Measurements from ENCODE around the gene P3R3URF. TPM values are rescaled to one million over a fixed set of nuclear protein-coding genes. Genes with fewer than 3 reads are reported as not detected.

The P3R3URF gene
- total and polyA plus RNA-seq, 8 donors: not detected

GRCh38 chr1:46174448-46175231 lies 1.6 kb downstream of the P3R3URF start, which contains the start of gene TSPAN1:
TSPAN1 (plus strand) TSS chr1:46175087; CDS start chr1:46181108, 6,021 bp downstream.
- H3K4me3 ChIP-seq: no peak within 1 kb of the TSS
- intact Hi-C loops (cut with DNase I): loop anchor here in 2 of 3 donors (5.0 kb wide), 1 partner anchor 137 kb away; no protein-coding TSS in a partner anchor
- ATAC-seq: peak in 3 of 4 donors; percentile 8 to 18 (median 13)
- TF ChIP-seq, protein P1, sequence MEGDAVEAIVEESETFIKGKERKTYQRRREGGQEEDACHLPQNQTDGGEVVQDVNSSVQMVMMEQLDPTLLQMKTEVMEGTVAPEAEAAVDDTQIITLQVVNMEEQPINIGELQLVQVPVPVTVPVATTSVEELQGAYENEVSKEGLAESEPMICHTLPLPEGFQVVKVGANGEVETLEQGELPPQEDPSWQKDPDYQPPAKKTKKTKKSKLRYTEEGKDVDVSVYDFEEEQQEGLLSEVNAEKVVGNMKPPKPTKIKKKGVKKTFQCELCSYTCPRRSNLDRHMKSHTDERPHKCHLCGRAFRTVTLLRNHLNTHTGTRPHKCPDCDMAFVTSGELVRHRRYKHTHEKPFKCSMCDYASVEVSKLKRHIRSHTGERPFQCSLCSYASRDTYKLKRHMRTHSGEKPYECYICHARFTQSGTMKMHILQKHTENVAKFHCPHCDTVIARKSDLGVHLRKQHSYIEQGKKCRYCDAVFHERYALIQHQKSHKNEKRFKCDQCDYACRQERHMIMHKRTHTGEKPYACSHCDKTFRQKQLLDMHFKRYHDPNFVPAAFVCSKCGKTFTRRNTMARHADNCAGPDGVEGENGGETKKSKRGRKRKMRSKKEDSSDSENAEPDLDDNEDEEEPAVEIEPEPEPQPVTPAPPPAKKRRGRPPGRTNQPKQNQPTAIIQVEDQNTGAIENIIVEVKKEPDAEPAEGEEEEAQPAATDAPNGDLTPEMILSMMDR (IDR thresholded peaks at IDR 0.05): no peak
- no peaks in the 10 kb centered on the region for H3K27me3 ChIP-seq
- DNase-seq: peak in 1 of 6 donors; percentile 37
- peaks cover 0 to 9% (median 4%) of the 10 kb centered on the region in 3 donors for H3K4me1 ChIP-seq
- no peak within 1 kb of the TSS for H3K27ac ChIP-seq
- no peaks in the 10 kb centered on the region for H3K36me3 ChIP-seq
- H3K9me3 ChIP-seq: no peaks in the 10 kb centered on the region
- 55 to 65% methylated on average over 11 of the region's 11 CpGs for WGBS, 2 donors
- FAIRE-seq: no peak

GRCh38 chr1:46173361-46173856 lies 2.9 kb downstream of the P3R3URF start:
- Histone ChIP-seq H3K27me3 (no peaks in the 10 kb centered on the region), H3K9me3 (no peaks in the 10 kb centered on the region), H3K4me1 (peaks cover 0 to 7% (median 4%) of the 10 kb centered on the region in 3 donors), H3K4me3 (no peak overlapping the region), H3K27ac (no peak overlapping the region), H3K36me3 (no peaks in the 10 kb centered on the region)
- FAIRE-seq (no peak), ATAC-seq (no peak), DNase-seq (peak in 1 of 6 donors; percentile 15)
- 39 to 51% methylated on average over 4 of the region's 4 CpGs for WGBS, 2 donors
- TF ChIP-seq, protein P1 (IDR thresholded peaks at IDR 0.05): no peak
- intact Hi-C loops (cut with DNase I): no loop called here

GRCh38 chr1:46172321-46172720 lies 4.0 kb downstream of the P3R3URF start:
- no peaks in the 10 kb centered on the region for H3K36me3 ChIP-seq
- ATAC-seq (no peak), FAIRE-seq (no peak), DNase-seq (no peak)
- H3K27me3 ChIP-seq: no peaks in the 10 kb centered on the region
- H3K27ac ChIP-seq: no peak overlapping the region
- TF ChIP-seq, protein P1 (IDR thresholded peaks at IDR 0.05): no peak
- H3K4me3 ChIP-seq: no peak overlapping the region
- H3K4me1 ChIP-seq: peaks cover 0 to 7% (median 4%) of the 10 kb centered on the region in 3 donors
- intact Hi-C loops (cut with DNase I): no loop called here
- H3K9me3 ChIP-seq: no peaks in the 10 kb centered on the region
- WGBS, 2 donors: 58 to 68% methylated on average over 4 of the region's 4 CpGs

- TF ChIP-seq, protein P1 (IDR thresholded peaks at IDR 0.05): no peak
- intact Hi-C loops (cut with DNase I): no loop called here
- FAIRE-seq (no peak), DNase-seq (peak; percentile 50 to 78 (median 70)), ATAC-seq (peak; percentile 65 to 87 (median 77))
- H3K27ac ChIP-seq: peak overlapping the region; percentile 17 to 52 (median 30)
- no peaks in the 10 kb centered on the region for H3K9me3 ChIP-seq
- no peaks in the 10 kb centered on the region for H3K27me3 ChIP-seq
- no peaks in the 10 kb centered on the region for H3K36me3 ChIP-seq
- H3K4me1 ChIP-seq: peaks cover 0 to 7% (median 4%) of the 10 kb centered on the region in 3 donors
- WGBS, 2 donors: 15 to 23% methylated on average over 6 of the region's 6 CpGs
- H3K4me3 ChIP-seq: no peak overlapping the region
Measured at GRCh38 chr1:46171871-46172270, 4.4 kb downstream of the P3R3URF start.
